LHCN-M2 (cell line): ENCODE data around the gene GBP3. TPM values are rescaled to one million over a fixed set of nuclear protein-coding genes. Genes with fewer than 3 reads are reported as not detected.
A peak's percentile ranks its signal among the peaks of the same experiment; 100 is the strongest.
"Not testable (repeated sequence)": the region's sequence is repeated elsewhere in the genome, so short reads cannot be mapped to it uniquely, and the experiment has no call there.

Source experiments
- DNase-seq: peaks from one replicate; pipeline ENCODE4 v3.0.0-alpha.2; 2012; ENCODE audit warnings: low read depth
- polyA plus RNA-seq: library from polyadenylated mRNA; unstranded; fragments of >200 nt; gene quantifications from one replicate; pipeline ENCODE4 v1.2.1, GENCODE V29; 2012; ENCODE audit warnings: missing spikeins
- total RNA-seq: library from RNA; depleted of rRNA; stranded (reverse); fragments of >200 nt; gene quantifications from 2 replicates; pipeline ENCODE4 v1.2.3, GENCODE V29; 2014; rRNA removed

The GBP3 gene, protein sequence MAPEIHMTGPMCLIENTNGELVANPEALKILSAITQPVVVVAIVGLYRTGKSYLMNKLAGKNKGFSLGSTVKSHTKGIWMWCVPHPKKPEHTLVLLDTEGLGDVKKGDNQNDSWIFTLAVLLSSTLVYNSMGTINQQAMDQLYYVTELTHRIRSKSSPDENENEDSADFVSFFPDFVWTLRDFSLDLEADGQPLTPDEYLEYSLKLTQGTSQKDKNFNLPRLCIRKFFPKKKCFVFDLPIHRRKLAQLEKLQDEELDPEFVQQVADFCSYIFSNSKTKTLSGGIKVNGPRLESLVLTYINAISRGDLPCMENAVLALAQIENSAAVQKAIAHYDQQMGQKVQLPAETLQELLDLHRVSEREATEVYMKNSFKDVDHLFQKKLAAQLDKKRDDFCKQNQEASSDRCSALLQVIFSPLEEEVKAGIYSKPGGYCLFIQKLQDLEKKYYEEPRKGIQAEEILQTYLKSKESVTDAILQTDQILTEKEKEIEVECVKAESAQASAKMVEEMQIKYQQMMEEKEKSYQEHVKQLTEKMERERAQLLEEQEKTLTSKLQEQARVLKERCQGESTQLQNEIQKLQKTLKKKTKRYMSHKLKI
- total RNA-seq: 67.6 and 72.9 TPM in 2 replicates
- polyA plus RNA-seq: 35.8 TPM

DNA sequence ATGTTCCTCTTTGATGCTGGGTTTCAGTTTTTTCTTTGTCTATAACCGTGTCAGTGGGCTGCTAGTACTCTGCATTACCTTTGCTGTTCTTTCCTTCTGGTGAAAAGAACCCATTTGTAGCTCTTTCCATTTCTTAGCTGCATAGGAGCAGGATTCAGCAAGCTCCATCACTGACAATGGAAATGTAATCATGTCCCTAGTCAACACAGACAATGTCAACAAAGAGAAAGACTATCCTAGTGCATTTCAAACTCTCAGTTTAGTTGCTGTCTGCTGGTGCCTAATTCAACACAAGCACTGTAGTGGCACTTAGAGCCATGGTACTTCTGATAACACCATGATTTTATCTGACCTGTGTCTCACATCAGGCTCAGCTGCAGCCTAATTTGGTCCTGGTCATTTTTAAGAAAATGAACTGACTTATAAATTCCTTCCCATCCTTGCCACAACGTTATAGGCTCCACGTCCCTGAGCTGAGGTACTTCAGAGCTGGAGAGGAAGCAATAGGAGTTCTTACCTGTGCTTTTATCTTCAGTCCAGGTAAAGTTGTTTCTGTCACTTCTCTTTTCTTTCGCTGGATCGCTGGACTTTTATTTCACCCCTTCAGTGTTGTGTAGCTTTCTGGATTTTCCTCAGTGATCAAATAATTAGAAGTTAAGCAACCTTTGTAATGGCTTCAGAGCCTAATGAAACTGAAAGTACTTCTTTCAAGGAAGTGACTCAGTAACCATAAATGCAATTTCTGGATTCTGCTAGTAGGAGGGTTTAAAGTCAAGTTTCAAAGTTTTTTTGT is at the start of gene GBP3:
GBP3 (minus strand) TSS at position 700 of the 793 bp plus-strand sequence. CDS start 2,145 bp downstream, outside the sequence.
- DNase-seq: peak; percentile 67

DNA sequence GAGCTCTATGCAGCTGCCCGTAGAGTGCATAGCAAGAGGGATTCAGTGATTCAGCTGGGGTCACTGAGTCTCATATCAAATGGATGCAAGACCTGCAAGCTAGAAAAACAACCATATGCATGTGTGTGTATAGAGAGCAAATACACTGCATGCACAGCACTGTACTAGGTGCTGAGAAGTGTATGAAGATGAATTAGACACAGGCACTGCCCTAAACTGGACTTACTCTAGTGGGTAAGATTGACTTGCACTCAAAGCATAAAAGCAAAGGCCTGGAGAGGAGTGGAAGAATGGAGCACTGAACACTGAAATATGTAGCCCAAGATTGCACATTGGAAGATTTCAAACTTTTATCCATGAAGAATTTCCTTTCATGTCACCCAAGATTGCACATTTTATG is 47.8 kb upstream of the GBP3 start:
- peak; percentile 40 for DNase-seq

DNA sequence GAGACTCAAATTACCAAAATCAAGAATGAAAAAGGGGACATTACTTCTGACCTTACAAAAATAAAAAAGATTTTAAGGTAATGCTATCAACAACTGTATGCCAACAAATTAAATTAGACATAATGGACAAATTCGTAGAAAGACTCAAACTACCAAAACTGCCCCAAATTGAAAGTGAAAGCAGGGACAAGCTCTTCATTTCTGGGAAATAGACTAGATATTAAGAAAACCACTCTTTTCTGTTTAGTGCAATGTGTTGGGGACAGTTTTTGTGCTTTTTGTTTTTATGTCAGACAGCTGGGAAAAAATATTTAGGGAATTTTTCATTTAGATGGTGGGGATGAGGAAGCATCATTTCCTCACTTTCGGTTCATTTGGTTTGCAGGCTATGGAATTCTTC is 47.3 kb upstream of the GBP3 start:
- no peak for DNase-seq

DNA sequence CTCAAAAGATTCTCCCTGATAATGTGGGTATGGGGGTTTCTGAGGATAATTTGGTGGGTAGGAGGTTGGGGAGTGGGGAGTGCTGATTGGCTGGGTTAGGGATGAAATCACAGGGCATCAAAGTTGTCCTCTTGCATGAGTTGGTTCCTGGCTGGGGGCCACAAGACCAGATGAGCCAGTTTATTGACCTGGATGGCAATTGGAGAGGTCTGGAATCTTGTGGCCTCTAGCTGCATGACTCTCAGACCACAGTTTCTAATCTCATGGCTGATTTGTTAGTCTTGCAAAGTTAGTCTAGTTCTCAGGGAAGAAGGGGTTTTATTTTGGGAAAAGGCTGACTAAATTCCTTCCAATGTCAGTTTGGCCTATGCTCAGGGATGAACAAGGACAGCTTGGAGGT is 45.6 kb upstream of the GBP3 start:
- peak; percentile 87 for DNase-seq

DNA sequence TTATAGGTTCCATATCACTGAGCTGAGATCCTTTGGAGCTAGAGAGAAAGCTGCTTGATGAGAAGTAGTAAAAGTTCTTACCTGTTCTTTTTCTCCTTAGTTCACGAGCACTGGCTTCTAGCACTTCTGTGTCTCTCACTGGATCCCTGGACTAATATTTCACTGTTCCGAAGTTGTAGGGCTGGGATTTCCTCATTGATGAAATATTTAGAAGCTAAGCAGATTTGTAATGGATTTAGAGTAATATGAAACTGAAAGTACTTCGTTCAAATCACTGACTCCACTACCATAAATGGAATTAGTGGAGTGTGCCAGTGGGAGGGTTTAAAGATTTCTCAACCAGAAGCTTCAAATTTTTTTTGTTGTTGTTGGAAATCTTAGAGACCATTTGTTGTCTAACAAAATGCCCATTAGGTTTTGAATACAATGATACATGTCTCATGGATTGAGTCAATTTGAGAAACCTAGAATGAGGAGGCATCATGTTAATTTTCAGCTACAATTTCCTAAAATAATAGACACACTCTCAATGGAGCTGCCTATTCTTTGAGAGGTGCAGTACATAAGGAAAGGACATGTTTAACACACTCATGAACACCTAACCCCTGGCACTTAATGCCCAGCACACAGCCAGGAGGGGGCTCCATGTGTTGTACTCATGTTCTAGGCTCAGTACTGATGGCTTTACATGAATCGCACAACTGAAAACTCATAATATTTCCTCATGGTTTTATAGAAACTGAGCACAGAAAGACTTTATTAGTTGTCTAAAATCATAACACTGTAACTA is 42.6 kb upstream of the GBP3 start, which contains the start of gene GBP1:
GBP1 (minus strand) TSS at position 130 of the 790 bp plus-strand sequence. CDS start 1,974 bp downstream, outside the sequence.
- peak; percentile 79 for DNase-seq

GRCh38 chr1:89064632-89065031 is 42.0 kb upstream of the GBP3 start:
- no peak for DNase-seq

- no peak for DNase-seq
These were observed 40.4 kb upstream of the GBP3 start for GRCh38 chr1:89063094-89063493.

DNA sequence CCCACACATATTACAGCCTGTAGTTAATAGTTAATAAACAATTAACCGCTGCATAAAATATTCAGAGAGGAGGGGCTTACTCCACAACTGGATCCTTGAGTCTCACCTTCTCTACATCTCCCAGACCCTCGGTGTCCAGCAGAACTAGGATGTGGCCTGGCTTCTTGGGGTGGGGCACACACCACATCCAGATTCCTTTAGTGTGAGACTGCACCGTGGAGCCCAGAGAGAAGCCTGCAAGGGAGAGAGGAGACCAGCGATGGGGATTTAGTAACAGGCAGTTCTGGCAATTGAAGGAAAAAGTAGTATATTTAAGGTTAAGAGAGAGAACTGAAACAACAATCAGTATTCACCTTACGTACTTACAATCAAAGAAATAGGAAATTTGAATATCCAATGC is 37.4 kb upstream of the GBP3 start:
- peak; percentile 53 for DNase-seq

GRCh38 chr1:89051955-89052312 is 29.3 kb upstream of the GBP3 start:
- DNase-seq: no peak

- no peak for DNase-seq
These were observed 28.8 kb upstream of the GBP3 start for GRCh38 chr1:89051300-89051954.

DNA sequence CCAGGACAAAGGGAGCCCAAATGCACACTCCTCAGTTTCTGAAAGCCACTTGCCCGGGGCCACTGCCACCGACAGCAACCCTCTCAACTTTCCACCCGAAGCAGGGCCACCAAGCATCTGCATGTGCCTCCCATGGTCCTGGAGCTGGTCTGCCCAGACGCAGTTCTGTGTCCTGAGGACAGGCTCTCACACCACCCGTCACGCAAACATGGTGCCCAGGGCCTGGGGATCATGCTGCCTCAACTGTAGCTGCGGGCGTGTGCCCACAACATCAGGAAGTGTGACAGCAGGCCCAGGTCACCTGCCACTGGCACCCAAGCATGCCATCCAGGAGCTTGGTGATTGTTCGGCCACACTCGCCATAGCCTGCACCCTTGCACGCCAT is 28.0 kb upstream of the GBP3 start:
- DNase-seq: no peak

- DNase-seq: not testable (repeated sequence)
These were observed 27.4 kb upstream of the GBP3 start for GRCh38 chr1:89049901-89050648.

GRCh38 chr1:89049187-89049586 is 26.5 kb upstream of the GBP3 start:
- DNase-seq: not testable (repeated sequence)

- DNase-seq: no peak
These were observed 25.1 kb upstream of the GBP3 start for GRCh38 chr1:89047734-89048133.

DNA sequence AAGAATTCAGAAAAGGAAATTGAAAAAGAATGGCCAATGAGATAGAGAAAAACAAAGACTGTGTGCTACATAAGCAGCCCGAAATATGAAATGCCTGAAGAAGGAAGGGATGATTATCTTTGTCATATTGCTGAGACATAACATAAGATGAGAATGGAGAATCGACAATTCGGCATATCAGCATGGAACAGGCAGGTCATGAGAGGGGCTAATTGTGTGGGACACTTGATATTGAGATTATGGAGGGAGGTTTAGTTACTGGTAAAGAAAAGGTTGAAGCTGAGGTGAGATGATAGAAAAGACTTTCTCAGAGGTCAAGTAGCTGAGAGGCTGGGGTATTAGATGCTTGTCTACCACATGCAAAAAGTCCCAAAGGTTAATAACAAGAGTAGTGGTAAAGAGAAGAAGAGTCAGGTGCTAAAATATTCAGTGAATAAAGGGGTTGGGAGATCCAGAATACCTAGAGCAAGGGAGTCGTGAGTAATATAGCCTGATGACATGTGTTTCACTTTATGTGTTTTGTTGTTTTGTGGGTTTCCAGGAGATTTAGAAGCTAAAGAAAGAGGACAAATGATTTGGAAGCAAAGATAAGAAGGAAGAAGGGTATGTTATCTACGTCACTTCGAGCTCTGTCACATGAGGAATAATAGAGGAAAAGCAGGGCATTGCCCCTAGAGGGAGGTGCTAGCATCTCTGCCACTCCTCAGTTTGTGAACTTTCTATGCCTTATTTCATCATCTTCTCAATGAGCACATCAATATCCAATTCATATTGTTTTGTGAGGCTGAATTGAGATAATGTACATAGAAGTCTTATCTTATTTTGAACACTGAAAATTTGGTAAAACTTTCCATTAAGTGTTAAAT is 23.9 kb upstream of the GBP3 start:
- not testable (repeated sequence) for DNase-seq

- DNase-seq: no peak
These were observed 22.5 kb upstream of the GBP3 start for GRCh38 chr1:89044970-89045721.

- DNase-seq: no peak
These were observed 21.3 kb upstream of the GBP3 start for GRCh38 chr1:89043940-89044339.

DNA sequence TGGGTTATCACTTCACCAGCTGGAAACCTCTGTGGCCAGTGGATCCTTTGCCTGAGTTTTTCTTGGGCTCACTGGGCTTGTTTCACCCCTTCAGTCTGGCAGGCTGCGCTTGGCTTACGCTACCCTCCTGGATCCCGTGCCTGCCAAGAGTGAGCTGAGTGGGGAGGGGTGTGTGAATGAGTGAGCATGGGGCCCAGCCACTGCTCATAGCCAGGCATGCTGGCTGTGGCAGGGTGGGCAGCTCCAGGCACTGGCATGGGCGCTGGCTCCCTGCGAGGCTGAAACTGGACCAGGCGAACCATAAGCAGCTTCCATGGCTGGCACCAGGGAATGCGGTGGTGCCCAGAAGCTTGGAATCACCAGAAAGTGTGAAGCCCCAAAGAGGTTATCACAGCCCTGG is 19.8 kb upstream of the GBP3 start:
- no peak for DNase-seq
